WTC11 (cell line): ENCODE results near the gene NFATC2.

ENCODE experiments used
- ATF3 ChIP-seq: sonication (generic); formaldehyde crosslinking; conservative IDR thresholded peaks from 2 replicates; pipeline ENCODE4 v1.8.1; 2022; ENCODE audit warnings: mild to moderate bottlenecking, missing genetic modification reagents
- CDX4 ChIP-seq: fragments of 250-450 bp; sonication (Bioruptor Pico); IDR thresholded peaks from 2 replicates; pipeline ENCODE4 v1.9.0; 2021; ENCODE audit warnings: moderate library complexity, mild to moderate bottlenecking, inconsistent platforms, borderline replicate concordance
- CTCF ChIP-seq: fragments of 200-600 bp; IDR thresholded peaks from 2 replicates; pipeline ENCODE4 v1.8.0; 2022; ENCODE audit warnings: antibody characterized with exemption
- JAZF1 ChIP-seq: fragments of 250-450 bp; sonication (Bioruptor Pico); IDR thresholded peaks from 2 replicates; pipeline ENCODE4 v1.9.0; 2021; ENCODE audit warnings: moderate library complexity, mild to moderate bottlenecking, inconsistent platforms
- KAT7 ChIP-seq: sonication (generic); formaldehyde crosslinking; IDR thresholded peaks from 2 replicates; pipeline ENCODE4 v1.8.1; 2023; ENCODE audit warnings: missing genetic modification reagents, mild to moderate bottlenecking, borderline replicate concordance

GRCh38 chr20:51565298-51566144, 23.0 kb upstream of the NFATC2 start:
- no peak for TF ChIP-seq KAT7 (CRISPR knock-in tag)
- no peak for TF ChIP-seq CTCF
- TF ChIP-seq CDX4 (CRISPR knock-in tag): no peak
- no peak for TF ChIP-seq ATF3 (CRISPR knock-in tag)
- TF ChIP-seq JAZF1 (CRISPR knock-in tag): no peak
